Colonic mucosa (tissue), 4 donors: ENCODE data around the gene CAPNS1. TPM values are rescaled to one million over a fixed set of nuclear protein-coding genes. Genes with fewer than 3 reads are reported as not detected.
"Not testable (repeated sequence)": the region's sequence is repeated elsewhere in the genome, so short reads cannot be mapped to it uniquely, and the experiment has no call there.

Source experiments
- DNase-seq: peaks from one replicate; pipeline ENCODE4 v3.0.0-alpha.2; 2020
- H3K27ac ChIP-seq: fragments of 200-600 bp; one replicate; pipeline ENCODE4 v1.8.0; 2021
- H3K27me3 ChIP-seq: fragments of 200-600 bp; one replicate; pipeline ENCODE4 v1.8.0; 2021
- H3K36me3 ChIP-seq: fragments of 200-600 bp; one replicate; pipeline ENCODE4 v1.8.0; 2021
- H3K4me1 ChIP-seq: fragments of 200-600 bp; one replicate; pipeline ENCODE4 v1.8.0; 2021; ENCODE audit warnings: mild to moderate bottlenecking
- H3K4me3 ChIP-seq: fragments of 200-600 bp; one replicate; pipeline ENCODE4 v1.8.0; 2021
- H3K9ac ChIP-seq, 2 donors: one replicate each; pipeline ENCODE4 v1.7.0; 2013; ENCODE audit warnings: control low read depth in 2 of 2, low read depth in 2 of 2, low read length in 2 of 2
- H3K9me3 ChIP-seq: fragments of 200-600 bp; one replicate; pipeline ENCODE4 v1.8.0; 2021
- CTCF ChIP-seq: fragments of 200-600 bp; IDR thresholded peaks from one replicate; pipeline ENCODE4 v1.8.0; 2022; ENCODE audit warnings: antibody characterized with exemption, mild to moderate bottlenecking
- intact Hi-C: fragments of 100-400 bp; cut with DNase I; formaldehyde crosslinking; loops from one replicate; pipeline ENCODE4 v1.14.1; 2022
- total RNA-seq, 2 donors: library from RNA; stranded (reverse); fragmentation: NEBNext Ultra II Directional in 1 of 2; extraction: Animal tissue kit (Norgen Biotek cat#: 25700) in 1 of 2; gene quantifications; one replicate each; pipeline ENCODE4 v1.2.1, GENCODE V29; 2021
- donor health status: healthy.
- donor health status: DM: no; HTN: no; CAD: no.
- donor health status: DM: no; HTN: no; CAD: no.

The CAPNS1 gene
- total RNA-seq, 2 donors from 2014 or later: 677 to 794 TPM

DNA sequence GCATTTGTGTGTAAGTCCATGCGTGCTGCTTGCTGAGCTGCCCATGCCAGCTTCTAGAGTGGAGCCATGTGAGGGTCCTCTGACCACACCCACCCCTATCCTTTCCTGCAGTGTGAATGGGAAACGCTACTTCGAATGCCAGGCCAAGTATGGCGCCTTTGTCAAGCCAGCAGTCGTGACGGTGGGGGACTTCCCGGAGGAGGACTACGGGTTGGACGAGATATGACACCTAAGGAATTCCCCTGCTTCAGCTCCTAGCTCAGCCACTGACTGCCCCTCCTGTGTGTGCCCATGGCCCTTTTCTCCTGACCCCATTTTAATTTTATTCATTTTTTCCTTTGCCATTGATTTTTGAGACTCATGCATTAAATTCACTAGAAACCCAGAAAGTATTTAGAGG lies 14.3 kb upstream of the CAPNS1 start:
- no peak for DNase-seq
- H3K9me3 ChIP-seq: no peaks in the 10 kb centered on the region
- TF ChIP-seq CTCF: no peak
- peaks cover 9% of the 10 kb centered on the region for H3K4me1 ChIP-seq
- H3K27ac ChIP-seq: no peak overlapping the region
- no peaks in the 10 kb centered on the region for H3K27me3 ChIP-seq
- intact Hi-C loops: no loop called here
- H3K9ac ChIP-seq: no peak overlapping the region
- H3K36me3 ChIP-seq: peaks cover 7% of the 10 kb centered on the region
- H3K4me3 ChIP-seq: no peak overlapping the region

DNA sequence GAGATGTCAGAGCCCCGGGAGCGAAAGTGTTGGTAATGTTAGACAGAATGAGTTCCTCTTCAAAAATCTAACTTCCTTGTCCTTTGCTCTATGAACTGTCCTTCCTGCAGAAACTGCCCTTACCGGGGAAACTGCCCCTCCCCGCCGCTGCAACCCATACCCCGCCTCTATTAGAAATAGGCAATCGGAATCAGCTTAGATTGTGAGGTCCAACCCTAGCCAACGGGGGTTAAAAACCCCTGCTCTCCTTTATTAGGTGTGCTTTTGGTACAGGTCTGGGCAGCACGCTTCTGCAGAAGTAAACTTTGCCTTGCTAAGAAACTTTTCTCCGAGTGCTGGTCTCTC lies 11.5 kb upstream of the CAPNS1 start:
- peaks cover 7% of the 10 kb centered on the region for H3K36me3 ChIP-seq
- TF ChIP-seq CTCF: no peak
- peak overlapping the region; percentile 72 to 82 for H3K9ac ChIP-seq
- DNase-seq: peak; percentile 71
- H3K27ac ChIP-seq: peak overlapping the region; percentile 97
- no peaks in the 10 kb centered on the region for H3K27me3 ChIP-seq
- H3K4me1 ChIP-seq: peaks cover 15% of the 10 kb centered on the region
- H3K4me3 ChIP-seq: peak overlapping the region; percentile 50
- intact Hi-C loops: no loop called here
- H3K9me3 ChIP-seq: no peaks in the 10 kb centered on the region

- H3K27ac ChIP-seq, intact Hi-C loops, H3K27me3 ChIP-seq, H3K4me3 ChIP-seq, H3K9ac ChIP-seq, H3K9me3 ChIP-seq, H3K36me3 ChIP-seq, DNase-seq: not testable (repeated sequence)
- peaks cover 18% of the 10 kb centered on the region for H3K4me1 ChIP-seq
Measured at GRCh38 chr19:36131221-36131620, 8.6 kb upstream of the CAPNS1 start.

GRCh38 chr19:36134867-36135266 lies 5.0 kb upstream of the CAPNS1 start:
- H3K4me3 ChIP-seq, H3K27ac ChIP-seq, DNase-seq, H3K36me3 ChIP-seq, H3K27me3 ChIP-seq, H3K9ac ChIP-seq, H3K4me1 ChIP-seq, intact Hi-C loops, H3K9me3 ChIP-seq: not testable (repeated sequence)

- Histone ChIP-seq H3K27me3 (no peaks in the 10 kb centered on the region), H3K9me3 (no peaks in the 10 kb centered on the region), H3K4me3 (peak overlapping the region; percentile 0), H3K27ac (peak overlapping the region; percentile 68), H3K4me1 (peaks cover 3% of the 10 kb centered on the region), H3K36me3 (no peaks in the 10 kb centered on the region), H3K9ac (peak overlapping the region in 1 of 2 donors; percentile 73)
- DNase-seq: peak; percentile 84
- TF ChIP-seq CTCF: no peak
- intact Hi-C loops: no loop called here
Measured at GRCh38 chr19:36136964-36137686, 2.7 kb upstream of the CAPNS1 start.

GRCh38 chr19:36139120-36139472 lies 770 bp upstream of the CAPNS1 start:
- H3K9ac ChIP-seq: peak overlapping the region; percentile 83 to 100
- peaks cover 3% of the 10 kb centered on the region for H3K4me1 ChIP-seq
- no peaks in the 10 kb centered on the region for H3K27me3 ChIP-seq
- no peaks in the 10 kb centered on the region for H3K36me3 ChIP-seq
- intact Hi-C loops: no loop called here
- H3K9me3 ChIP-seq: no peaks in the 10 kb centered on the region
- peak overlapping the region; percentile 64 for H3K4me3 ChIP-seq
- TF ChIP-seq CTCF: no peak
- peak overlapping the region; percentile 96 for H3K27ac ChIP-seq
- no peak for DNase-seq
